ENCODE data around the gene SGK1. TPM values are rescaled to one million over a fixed set of nuclear protein-coding genes. Genes with fewer than 3 reads are reported as not detected.

Gene SGK1
- total RNA-seq, 1 experiment from 2014 or later, result 42.6 TPM

DNA sequence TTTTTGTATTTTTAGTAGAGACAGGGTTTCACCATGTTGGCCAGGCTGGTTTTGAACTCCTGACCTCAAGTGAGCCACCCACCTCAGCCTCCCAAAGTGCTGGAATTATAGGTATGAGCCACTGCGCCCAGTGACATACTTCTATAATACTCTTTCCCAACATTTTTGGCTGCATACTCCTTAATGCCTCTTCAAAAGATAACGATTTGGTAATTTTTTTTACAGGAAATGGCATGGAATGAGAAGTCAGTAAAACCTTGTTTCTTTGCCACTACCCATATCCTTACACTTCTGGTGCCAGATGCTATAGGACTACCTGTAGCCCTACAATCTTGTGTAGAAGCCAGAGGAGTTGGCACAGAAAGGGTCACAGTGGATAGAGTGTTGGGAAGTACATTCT lies 41.4 kb upstream of the SGK1 start:
- H3K9me3 Mint-ChIP-seq (ENCODE audit: unreplicated experiment), result peaks cover 9% of the 10 kb centered on the region
- no peaks in the 10 kb centered on the region; the same call in 1 of the 2 replicates for H3K9me3 ChIP-seq
- no peaks in the 10 kb centered on the region for H3K27me3 Mint-ChIP-seq (ENCODE audit: insufficient read depth, unreplicated experiment)
- ChIA-PET CTCF (no interaction called here), POLR2A (no interaction called here)
- H3K4me1 ChIP-seq, result 0 out of 2 replicates have a peak, but pooled peaks cover 3% of the 10 kb centered on the region
- TF ChIP-seq CTCF (IDR thresholded peaks at IDR 0.05; ENCODE audit: insufficient read depth in 1 of 2, low read depth in 1 of 2, low read length in 1 of 2, severe bottlenecking in 1 of 2, unreplicated experiment in 1 of 2), result no peak
- no peaks in the 10 kb centered on the region for H3K27me3 ChIP-seq (replicated peaks; ENCODE audit: control insufficient read depth, insufficient read depth, low read length)
- H3K36me3 Mint-ChIP-seq (ENCODE audit: insufficient read depth, unreplicated experiment), result no peaks in the 10 kb centered on the region
- no peak overlapping the region for H3K27ac Mint-ChIP-seq (ENCODE audit: unreplicated experiment)
- intact Hi-C loops (cut with micrococcal nuclease; ENCODE audit: unreplicated experiment), result no loop called here
- no peaks in the 10 kb centered on the region for H3K36me3 ChIP-seq (ENCODE audit: control insufficient read depth, insufficient read depth, low read length)
- no TSS peak for BruUV-seq (replicated peaks)
- DNase-seq, result no peak
- no peak overlapping the region for H3K4me3 Mint-ChIP-seq (ENCODE audit: unreplicated experiment)
- no peak overlapping the region for H3K4me3 ChIP-seq (ENCODE audit: low read depth, low read length)
- peaks cover 5% of the 10 kb centered on the region for H3K4me1 Mint-ChIP-seq (ENCODE audit: low read depth, unreplicated experiment)

- Histone ChIP-seq H3K4me1 (0 out of 2 replicates have a peak, but pooled peaks cover 3% of the 10 kb centered on the region), H3K27me3 (replicated peaks; ENCODE audit: control insufficient read depth, insufficient read depth, low read length) (no peaks in the 10 kb centered on the region), H3K4me3 (ENCODE audit: low read depth, low read length) (no peak overlapping the region), H3K9me3 (no peaks in the 10 kb centered on the region; the same call in 1 of the 2 replicates), H3K36me3 (ENCODE audit: control insufficient read depth, insufficient read depth, low read length) (no peaks in the 10 kb centered on the region)
- Mint-ChIP-seq H3K27me3 (ENCODE audit: insufficient read depth, unreplicated experiment) (no peaks in the 10 kb centered on the region), H3K9me3 (ENCODE audit: unreplicated experiment) (peaks cover 9% of the 10 kb centered on the region), H3K27ac (ENCODE audit: unreplicated experiment) (no peak overlapping the region), H3K4me1 (ENCODE audit: low read depth, unreplicated experiment) (peaks cover 5% of the 10 kb centered on the region), H3K36me3 (ENCODE audit: insufficient read depth, unreplicated experiment) (no peaks in the 10 kb centered on the region), H3K4me3 (ENCODE audit: unreplicated experiment) (no peak overlapping the region)
- no peak for TF ChIP-seq CTCF (IDR thresholded peaks at IDR 0.05; ENCODE audit: insufficient read depth in 1 of 2, low read depth in 1 of 2, low read length in 1 of 2, severe bottlenecking in 1 of 2, unreplicated experiment in 1 of 2)
- peak in 1 of 2 experiments; percentile 3 for DNase-seq
- POLR2A ChIA-PET, result no interaction called here
- CTCF ChIA-PET, result no interaction called here
- BruUV-seq (replicated peaks), result no TSS peak
- intact Hi-C loops (cut with micrococcal nuclease; ENCODE audit: unreplicated experiment), result no loop called here
Measured at GRCh38 chr6:134358320-134358719, 40.4 kb upstream of the SGK1 start.

DNA sequence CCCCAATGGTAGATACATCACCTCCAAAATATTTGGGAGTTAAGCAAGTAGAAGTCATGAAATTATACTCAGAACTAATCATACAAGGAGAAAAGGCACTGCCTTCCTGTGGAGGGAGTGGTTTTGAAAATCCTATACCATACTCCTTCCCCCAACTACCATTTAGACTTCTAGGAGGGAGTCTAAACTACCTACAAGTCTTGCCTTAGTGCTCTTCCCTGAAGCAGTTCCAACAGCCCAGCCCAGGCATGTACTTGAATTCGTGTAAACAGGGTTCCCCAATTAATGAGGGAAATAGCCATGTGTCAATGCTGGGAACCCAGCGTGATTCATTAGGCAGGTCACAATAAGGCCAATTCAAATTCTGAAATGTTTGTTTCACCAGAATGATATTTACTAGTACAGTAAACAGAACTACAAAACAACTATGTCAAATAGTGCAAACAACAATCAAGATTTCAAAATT lies 39.1 kb upstream of the SGK1 start:
- TF ChIP-seq CTCF (IDR thresholded peaks at IDR 0.05; ENCODE audit: insufficient read depth in 1 of 2, low read depth in 1 of 2, low read length in 1 of 2, severe bottlenecking in 1 of 2, unreplicated experiment in 1 of 2), result no peak
- intact Hi-C loops (cut with micrococcal nuclease; ENCODE audit: unreplicated experiment), result no loop called here
- ChIA-PET CTCF (no interaction called here), POLR2A (no interaction called here)
- Mint-ChIP-seq H3K9me3 (ENCODE audit: unreplicated experiment) (peaks cover 9% of the 10 kb centered on the region), H3K4me3 (ENCODE audit: unreplicated experiment) (no peak overlapping the region), H3K27me3 (ENCODE audit: insufficient read depth, unreplicated experiment) (no peaks in the 10 kb centered on the region), H3K27ac (ENCODE audit: unreplicated experiment) (no peak overlapping the region), H3K36me3 (ENCODE audit: insufficient read depth, unreplicated experiment) (no peaks in the 10 kb centered on the region), H3K4me1 (ENCODE audit: low read depth, unreplicated experiment) (peaks cover 5% of the 10 kb centered on the region)
- Histone ChIP-seq H3K4me3 (ENCODE audit: low read depth, low read length) (no peak overlapping the region), H3K4me1 (0 out of 2 replicates have a peak, but pooled peaks cover 3% of the 10 kb centered on the region), H3K9me3 (no peaks in the 10 kb centered on the region; the same call in 1 of the 2 replicates), H3K27me3 (replicated peaks; ENCODE audit: control insufficient read depth, insufficient read depth, low read length) (no peaks in the 10 kb centered on the region), H3K36me3 (ENCODE audit: control insufficient read depth, insufficient read depth, low read length) (no peaks in the 10 kb centered on the region)
- no peak for DNase-seq
- BruUV-seq (replicated peaks), result no TSS peak

Measured in Caco-2 (cell line).